GM19351 (cell line): ENCODE measurements around the gene CALD1.

Experiments
- ATAC-seq: cut with Tn5 transposase; IDR thresholded peaks from one replicate; pipeline ENCODE4 v1.9.1; 2021; ENCODE audit warnings: mild to moderate bottlenecking, moderate library complexity; ENCODE audit not compliant: unreplicated experiment

Gene CALD1

DNA sequence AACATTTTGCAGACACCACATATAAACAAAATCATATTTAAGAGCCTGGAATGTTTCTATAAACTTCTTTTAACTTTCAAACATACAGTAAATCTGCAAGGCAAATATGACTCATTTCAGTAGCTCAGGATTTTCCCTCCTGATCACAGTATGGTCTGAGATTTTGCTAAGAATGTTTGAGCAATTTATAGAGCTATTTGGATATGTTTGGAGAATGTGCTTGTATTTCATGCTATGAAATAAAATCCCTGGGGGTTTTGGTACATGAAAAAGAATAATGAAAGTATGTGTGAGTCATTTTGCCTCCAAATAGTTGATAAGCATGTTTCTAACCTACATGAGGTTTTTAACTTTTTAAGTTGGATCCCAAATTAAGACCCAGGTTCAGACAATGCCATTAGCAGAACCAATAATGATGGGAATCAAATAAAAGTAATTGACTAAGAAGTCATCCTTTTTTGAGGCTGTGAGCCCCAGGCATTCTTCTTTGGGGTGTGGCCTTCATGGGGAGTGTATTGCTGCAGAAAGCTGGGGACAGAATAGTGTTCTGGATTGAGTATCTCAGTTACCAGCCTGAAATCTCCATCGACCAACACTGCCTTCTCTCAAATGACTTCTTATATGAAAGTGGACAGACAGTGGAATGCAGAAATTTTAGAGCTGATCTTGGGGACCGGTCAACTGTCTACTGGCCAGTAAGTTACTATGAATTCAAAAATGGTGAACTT is 140.8 kb downstream of the CALD1 start:
- peak; percentile 58 for ATAC-seq

DNA sequence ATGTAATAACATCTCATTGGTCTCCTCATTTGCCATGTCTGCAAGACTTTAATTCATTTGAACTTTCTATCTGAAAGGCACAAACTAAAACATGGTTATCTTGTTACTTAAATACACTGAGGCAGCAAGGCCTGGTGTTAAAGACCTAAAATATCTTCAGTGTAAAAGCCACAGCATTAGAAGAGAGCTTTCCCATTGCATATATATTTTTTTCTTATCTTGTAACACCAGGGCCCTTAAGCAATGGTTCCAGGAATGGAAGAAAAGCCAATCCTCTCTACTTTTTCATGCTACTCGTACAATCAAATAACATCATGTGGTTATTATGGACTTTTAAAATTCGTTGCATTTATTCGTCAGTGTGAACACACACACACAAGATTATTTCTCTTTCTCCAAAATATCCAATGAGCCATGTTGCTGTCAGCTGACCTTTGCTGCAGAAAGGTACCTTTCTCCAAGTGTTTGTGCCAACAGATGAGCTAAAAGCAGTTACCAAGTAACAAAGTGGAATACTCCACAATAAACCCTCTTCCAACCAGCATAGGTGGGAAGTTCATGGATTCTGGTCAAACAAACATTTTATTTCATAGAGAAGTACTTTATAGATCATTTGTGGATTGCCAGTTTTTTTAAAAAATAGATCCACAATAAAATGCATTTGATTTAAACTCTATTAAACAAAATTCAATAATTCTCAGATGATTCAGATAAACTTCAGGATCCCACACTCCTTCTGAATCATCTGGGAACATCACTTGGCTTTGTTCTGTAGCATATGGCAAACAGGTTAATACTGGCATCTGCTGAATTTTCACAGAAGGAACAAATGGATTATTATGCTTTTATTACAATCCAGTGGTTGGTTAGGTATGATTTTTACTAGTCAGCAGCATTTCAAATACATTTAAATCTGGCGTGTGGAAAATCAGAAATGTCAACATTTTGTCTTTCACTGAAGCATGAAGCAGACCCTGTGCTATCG is 143.6 kb downstream of the CALD1 start:
- ATAC-seq, result no peak

DNA sequence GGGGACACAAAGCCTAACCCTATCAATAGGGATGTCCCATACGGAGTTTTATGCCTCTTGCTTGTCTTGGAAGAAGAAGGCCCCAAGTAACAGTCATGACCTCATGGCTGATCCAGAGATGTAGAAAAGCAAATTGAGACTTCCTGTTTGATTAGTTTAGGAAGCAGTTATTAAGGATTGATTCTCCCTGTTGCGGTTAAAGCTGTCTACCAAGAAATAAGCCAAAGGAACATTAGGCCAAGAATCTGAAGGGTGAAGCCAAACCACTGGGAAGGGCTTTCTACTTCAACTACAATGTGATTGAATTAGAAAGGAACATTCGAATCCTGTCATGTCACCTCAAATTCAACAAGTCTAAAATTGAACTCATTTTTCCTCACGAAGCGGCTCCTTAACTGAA is 146.3 kb downstream of the CALD1 start:
- no peak for ATAC-seq

DNA sequence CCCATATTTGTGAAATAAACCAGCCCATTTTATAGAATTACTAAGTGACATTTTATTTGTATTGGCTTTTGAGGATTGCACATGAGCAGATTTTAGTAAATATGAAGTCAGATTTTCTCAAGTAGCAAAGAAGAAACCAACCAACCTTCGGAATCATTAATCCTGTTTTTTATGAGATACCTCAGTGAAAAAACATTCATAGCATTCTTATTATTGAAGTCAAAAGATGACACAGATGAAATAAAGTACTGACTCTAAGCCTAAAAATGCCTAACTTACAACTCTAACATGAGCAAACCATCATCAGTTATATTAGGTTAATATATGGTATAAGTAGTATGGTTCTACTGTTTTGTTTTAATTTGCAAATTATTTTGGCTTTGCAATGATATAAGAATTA is 147.0 kb downstream of the CALD1 start:
- no peak for ATAC-seq

DNA sequence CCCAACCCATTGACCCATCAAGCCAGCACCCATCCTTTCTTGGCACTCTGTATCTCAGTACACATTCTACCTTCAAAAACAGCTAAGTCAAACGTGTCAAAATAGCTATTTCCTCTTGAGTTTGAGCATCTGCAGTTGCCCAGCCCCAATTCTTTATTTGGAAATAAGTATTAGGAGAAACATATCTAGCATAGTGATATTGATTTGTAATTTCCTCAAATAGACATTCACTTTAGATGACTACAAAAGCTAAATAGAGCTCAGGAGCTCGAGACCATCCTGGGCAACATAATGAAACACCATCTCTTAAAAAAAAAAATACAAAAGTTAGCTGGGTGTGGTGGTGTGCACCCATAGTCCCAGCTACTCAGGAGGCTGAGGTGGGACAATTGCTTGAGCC is 147.6 kb downstream of the CALD1 start:
- ATAC-seq, result no peak

DNA sequence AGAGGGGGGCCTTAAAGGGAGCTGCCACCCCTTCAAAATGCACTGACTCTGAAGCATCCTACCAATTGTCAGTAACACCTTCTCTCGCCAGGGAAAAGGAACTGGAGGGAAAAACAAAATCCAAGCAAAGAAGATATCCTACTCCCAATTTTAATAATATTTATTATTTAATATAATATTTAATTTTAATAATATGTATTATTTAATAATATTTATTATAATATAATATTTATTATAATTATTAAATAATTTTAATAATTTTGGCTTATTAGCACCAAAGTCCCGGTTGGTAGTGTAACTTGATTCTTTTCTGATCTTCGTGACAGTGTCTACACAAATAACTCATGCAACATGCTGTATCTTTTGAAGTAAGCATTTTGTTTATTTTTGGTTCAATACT is 148.3 kb downstream of the CALD1 start:
- no peak for ATAC-seq

DNA sequence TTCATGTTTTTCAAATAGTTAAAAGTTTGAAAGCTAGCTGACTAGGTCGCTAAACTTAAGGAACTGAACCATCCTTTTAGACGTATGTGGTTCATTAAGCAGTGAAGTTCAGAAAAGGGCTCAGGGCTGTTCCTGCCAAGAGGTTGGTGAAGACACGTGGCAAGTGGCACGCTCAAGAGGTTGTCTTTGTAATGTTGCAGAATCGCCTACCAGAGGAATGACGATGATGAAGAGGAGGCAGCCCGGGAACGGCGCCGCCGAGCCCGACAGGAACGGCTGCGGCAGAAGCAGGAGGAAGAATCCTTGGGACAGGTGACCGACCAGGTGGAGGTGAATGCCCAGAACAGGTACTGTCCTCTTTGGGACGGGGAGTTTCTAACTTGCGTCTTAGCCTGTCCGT is 149.1 kb downstream of the CALD1 start:
- no peak for ATAC-seq

DNA sequence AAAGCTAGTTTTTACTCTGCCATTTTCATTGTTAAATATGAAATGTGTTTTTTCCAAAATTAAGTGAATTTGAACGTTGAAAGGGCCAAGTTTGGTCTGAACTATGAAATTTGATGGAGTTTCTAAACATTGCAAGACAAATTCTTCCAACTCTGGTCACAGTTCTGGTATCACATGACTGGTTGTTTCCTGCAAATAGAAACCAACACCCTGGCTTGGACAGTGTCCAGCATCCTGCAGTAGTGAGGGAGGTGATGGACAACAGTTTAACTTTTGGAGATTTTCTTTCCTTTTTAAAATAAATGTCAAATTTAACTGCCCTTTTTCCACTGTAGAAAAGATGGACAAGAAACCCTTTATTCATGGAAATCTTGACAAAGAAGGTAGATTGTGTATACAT is 152.1 kb downstream of the CALD1 start:
- no peak for ATAC-seq

DNA sequence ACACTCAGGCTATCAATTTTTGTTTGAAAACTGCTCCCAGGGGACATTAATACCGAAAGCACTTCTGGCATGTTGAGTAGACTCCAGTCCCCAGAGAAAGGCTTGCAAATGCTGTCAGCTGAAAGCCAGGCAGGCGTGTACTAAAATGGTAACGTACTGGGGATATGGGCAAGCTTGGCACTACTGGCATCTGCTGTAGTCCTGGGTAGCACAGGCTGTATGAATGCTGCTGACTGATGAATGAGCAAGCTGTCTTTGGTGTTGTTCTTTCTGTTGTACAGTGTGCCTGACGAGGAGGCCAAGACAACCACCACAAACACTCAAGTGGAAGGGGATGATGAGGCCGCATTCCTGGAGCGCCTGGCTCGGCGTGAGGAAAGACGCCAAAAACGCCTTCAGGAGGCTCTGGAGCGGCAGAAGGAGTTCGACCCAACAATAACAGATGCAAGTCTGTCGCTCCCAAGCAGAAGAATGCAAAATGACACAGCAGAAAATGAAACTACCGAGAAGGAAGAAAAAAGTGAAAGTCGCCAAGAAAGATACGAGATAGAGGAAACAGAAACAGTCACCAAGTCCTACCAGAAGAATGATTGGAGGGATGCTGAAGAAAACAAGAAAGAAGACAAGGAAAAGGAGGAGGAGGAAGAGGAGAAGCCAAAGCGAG is 153.4 kb downstream of the CALD1 start:
- ATAC-seq, result peak; percentile 65

DNA sequence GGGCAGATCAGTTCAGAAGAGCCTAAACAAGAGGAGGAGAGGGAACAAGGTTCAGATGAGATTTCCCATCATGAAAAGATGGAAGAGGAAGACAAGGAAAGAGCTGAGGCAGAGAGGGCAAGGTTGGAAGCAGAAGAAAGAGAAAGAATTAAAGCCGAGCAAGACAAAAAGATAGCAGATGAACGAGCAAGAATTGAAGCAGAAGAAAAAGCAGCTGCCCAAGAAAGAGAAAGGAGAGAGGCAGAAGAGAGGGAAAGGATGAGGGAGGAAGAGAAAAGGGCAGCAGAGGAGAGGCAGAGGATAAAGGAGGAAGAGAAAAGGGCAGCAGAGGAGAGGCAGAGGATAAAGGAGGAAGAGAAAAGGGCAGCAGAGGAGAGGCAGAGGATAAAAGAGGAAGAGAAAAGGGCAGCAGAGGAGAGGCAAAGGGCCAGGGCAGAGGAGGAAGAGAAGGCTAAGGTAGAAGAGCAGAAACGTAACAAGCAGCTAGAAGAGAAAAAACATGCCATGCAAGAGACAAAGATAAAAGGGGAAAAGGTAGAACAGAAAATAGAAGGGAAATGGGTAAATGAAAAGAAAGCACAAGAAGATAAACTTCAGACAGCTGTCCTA is 154.1 kb downstream of the CALD1 start:
- ATAC-seq, result no peak

DNA sequence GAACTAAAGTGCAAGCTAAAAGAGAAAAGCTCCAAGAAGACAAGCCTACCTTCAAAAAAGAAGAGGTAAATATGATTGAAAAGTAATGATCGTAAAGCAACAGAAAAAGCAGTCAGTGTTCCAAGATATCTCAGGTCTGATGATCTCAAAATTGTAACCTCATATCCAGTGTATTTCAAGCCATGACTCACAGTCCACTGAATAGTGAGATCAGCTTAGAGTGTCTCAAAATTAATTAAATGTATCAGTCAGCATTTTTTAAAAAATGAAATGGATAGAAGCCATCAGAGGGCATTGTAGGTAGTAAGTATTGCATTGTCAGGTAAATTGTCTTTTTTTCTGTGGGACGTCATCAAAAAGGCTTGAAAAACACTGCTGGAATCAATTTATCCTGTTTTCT is 156.3 kb downstream of the CALD1 start:
- ATAC-seq, result no peak

DNA sequence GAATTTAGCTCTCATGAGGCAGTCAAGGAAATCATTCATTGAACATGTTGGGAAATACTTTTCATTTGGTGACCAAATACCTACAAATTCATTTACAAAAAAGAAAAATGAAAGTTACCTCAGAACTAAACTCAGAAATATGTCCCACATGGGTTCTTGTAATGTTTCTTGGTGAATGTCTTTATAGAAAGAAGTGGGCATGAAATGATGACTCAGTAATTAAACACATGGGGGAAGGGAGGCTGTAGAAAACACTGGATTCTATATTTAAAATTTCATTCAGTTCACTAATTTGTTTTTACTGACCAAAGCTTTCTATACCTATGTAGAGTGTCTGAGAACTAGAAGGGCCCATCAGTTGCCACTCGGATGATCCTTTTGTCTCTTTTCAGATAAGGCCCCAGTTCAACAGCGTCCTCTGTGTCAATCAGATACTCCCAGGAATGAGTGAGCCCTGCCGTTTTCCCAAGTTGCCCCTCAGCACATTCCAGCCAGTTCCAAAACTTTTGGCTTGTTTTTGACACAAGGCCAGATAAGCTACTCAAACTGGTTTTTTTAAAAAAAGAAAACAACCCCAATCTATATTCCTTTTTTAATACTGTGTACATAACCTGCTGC is 157.6 kb downstream of the CALD1 start:
- ATAC-seq, result no peak

DNA sequence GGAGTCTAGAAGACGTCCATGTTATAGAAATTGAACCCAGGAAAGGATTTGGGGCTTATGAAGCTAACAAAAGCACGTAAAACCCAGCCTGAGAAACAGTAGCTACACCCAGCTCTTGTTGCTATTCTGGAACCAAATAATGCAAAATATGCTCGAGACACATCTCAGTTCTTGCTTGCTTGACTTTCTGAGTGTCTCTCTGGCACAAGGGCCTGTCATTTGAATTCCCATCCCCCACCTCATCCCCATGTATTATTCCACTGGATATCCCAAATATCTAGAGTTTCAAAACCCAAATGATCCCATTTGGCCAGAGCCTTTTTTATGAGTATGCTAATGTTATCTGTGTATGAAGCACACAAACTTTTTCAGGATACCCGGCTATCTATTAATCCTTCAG is 158.7 kb downstream of the CALD1 start:
- no peak for ATAC-seq

DNA sequence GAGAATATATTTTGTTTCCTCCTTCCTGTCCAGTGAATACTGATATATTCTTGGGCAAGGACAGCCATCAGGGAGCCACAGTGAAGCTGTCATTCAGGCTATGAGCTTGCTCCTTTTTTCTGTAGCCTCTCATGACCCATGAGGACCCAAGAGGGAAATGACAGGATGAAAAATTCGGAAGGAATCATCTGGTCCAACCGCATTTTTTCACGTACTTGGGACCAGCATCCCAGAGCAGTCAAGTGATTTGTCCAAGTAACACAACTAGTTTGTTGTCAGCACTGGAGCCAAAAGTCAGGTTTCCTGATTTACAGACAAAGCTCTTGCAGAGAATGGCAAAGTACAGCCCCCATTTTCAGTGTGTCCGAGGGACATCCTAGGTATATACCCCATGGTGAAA is 159.7 kb downstream of the CALD1 start:
- ATAC-seq, result no peak

DNA sequence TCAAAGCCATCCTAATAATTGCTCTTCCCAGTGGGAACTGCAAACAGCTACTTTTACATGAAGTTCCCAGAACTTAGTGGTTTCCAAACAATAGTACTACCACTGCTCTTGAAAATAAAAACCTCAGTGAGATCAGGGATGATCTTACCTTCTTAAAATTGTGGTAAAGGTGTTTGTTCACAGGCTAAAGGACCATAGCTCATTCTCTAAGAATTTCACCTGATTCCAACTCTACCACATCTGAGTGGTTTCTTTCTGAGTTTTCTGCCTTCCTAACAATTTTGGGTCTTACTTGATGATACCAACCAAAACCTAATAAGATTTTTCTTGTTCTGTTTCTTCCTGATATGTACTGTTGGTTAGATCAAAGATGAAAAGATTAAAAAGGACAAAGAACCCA is 161.3 kb downstream of the CALD1 start:
- no peak for ATAC-seq

DNA sequence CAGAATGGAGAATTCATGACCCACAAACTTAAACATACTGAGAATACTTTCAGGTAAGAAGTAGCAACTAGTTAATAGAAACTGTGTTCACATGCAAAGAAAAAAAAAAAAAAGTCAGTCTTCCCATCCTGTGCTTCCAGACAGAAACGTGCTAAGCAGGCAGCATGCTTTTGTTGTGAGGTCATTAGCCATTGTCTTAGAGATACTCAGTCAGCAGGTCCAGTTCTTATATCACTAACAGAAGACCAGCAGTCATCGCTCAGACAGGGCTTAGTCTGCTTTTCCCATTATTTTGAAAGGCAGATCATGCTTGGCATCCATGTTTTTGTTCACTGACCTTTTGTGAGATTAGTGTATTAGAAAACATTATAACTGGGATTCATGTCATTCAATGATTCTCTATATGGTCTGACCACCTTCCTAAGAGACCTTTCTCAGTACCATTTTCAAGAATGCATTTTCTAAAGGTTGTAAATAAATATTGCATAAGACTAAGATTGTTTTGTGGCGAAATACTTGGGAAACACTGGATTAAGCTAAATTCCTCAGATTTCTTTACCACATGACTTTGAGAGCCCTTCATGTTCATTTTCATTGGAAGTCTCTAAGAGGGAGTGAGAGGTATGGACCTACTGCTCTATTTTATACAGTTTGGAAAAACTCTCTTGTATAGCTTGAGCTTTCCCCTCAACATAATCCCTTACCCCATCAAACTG is 161.9 kb downstream of the CALD1 start:
- no peak for ATAC-seq

DNA sequence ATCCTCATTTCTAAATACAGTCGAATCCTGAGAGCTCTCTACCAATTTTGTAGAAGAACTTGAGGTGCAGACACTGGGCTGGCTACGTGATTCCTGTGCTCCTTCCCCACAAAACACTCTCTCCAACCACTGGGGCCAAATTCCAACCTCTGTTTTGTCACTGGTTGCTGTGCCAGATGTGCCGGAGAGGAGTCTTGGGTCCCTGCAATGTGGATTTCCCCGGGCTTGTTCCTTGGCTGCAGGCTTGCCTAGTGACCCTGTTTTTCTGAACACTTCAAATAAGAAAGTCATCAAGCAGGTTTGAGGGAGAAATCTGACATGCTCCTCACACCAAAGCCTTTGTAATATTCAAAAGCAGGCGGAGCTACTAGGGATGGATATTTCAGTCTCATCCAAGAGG is 162.5 kb downstream of the CALD1 start:
- ATAC-seq, result no peak

DNA sequence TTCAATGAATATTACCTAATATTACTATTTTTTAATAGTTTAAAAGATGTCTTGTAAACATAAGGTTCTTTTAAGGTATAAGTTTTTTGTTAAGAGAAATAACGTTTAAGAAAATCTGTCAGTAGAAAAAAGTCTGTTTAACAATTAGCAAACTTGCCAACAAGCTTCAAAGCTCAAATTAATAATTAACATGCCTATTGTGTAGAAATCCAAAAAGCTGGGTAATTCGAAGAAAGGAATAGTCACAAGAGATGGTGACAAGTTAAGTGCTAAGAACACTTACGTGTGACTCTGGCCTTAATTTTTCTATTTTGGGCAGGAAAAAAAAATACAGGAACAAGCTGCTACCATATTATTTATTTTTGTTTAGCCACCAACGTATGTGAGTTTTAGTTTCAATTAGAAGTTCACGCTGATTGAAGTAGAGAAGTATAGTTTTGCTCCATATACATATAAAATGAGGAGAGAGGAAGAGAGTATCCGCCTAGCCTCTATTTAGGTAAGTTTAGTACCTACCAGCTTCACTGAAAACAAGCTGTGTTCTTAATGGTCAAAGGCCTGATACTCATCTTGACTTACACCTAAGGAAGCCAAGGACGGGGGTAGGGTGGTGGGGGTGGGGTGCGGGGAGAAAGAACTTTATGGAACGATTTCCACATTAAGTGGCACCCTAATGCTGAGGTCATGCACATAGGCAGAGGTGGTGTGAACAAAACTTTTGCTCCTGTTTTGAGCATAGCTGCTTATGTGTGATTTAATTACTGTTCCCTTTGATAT is 163.4 kb downstream of the CALD1 start:
- no peak for ATAC-seq

DNA sequence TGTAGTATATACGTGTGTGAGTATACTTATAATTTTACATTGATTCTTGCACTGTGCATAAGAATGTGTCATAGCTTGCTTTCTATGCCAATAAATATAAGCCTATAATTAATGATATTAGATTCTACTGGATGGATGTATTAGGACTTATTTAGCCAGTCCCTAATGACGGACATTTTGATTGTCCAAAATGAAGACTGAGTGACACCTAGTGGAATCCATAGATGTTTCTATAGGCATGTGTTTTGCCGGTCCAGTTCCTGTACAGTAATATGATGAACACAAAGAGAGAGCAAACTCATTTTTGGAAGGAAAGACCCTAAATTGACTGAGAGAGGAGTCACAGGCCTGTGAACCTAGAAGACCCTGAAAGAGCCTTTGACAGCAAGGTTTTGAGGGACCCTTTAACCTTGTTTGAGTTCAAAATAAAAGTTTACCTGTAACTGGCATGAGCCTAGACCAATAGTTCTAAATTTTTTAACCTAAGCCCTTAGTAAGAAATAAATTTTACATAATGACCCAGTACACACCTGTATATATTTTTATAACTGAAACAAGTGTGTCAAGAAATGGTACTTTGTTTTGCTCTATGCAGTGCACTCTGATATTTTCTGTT is 164.5 kb downstream of the CALD1 start:
- peak; percentile 77 for ATAC-seq
